Mesendoderm (in vitro differentiated cells): ENCODE results near the gene SPTBN4.
A peak's percentile ranks its signal among the peaks of the same experiment; 100 is the strongest.

Experiments
- DNase-seq: peaks from one replicate; pipeline ENCODE4 v3.0.0; 2013
- H2AK5ac ChIP-seq: 2 replicates; pipeline ENCODE4 v1.6.1; 2013; ENCODE audit warnings: low read length, inconsistent platforms
- H2BK120ac ChIP-seq: 2 replicates; pipeline ENCODE4 v1.6.1; 2013; ENCODE audit warnings: low read depth, mild to moderate bottlenecking, low read length, moderate library complexity, mixed read lengths
- H2BK15ac ChIP-seq: replicated peaks from 2 replicates; pipeline ENCODE4 v1.6.1; 2013; ENCODE audit warnings: low read depth, mild to moderate bottlenecking, moderate library complexity
- H2BK5ac ChIP-seq: 2 replicates; pipeline ENCODE4 v1.6.1; 2013; ENCODE audit warnings: low read length, inconsistent platforms
- H3K18ac ChIP-seq: 2 replicates; pipeline ENCODE4 v1.6.1; 2013; ENCODE audit warnings: mild to moderate bottlenecking, low read length, mixed read lengths
- H3K23ac ChIP-seq: one replicate; pipeline ENCODE4 v1.6.1; 2013; ENCODE audit warnings: low read length
- H3K27ac ChIP-seq: 2 replicates; pipeline ENCODE4 v1.5.1; 2013; ENCODE audit warnings: low read depth, mild to moderate bottlenecking, inconsistent platforms, low read length, moderate library complexity
- H3K27me3 ChIP-seq: 2 replicates; pipeline ENCODE4 v1.6.1; 2013; ENCODE audit warnings: low read length, control low read depth, mild to moderate bottlenecking, inconsistent platforms; ENCODE audit not compliant: insufficient read depth, poor library complexity
- H3K36me3 ChIP-seq: 2 replicates; pipeline ENCODE4 v1.6.1; 2013; ENCODE audit warnings: low read length, inconsistent platforms; ENCODE audit not compliant: control insufficient read depth, insufficient read depth
- H3K4ac ChIP-seq: one replicate; pipeline ENCODE4 v1.6.1; 2013; ENCODE audit warnings: low read depth, mild to moderate bottlenecking, low read length, moderate library complexity
- H3K4me1 ChIP-seq: 2 replicates; pipeline ENCODE4 v1.6.1; 2013; ENCODE audit warnings: low read depth, low read length, inconsistent platforms; ENCODE audit not compliant: control insufficient read depth
- H3K4me2 ChIP-seq: 2 replicates; pipeline ENCODE4 v1.6.1; 2013; ENCODE audit warnings: low read length
- H3K4me3 ChIP-seq: 2 replicates; pipeline ENCODE4 v1.5.1; 2013; ENCODE audit warnings: mild to moderate bottlenecking, low read length
- H3K56ac ChIP-seq: one replicate; pipeline ENCODE4 v1.6.1; 2013; ENCODE audit warnings: low read length
- H3K79me1 ChIP-seq: 2 replicates; pipeline ENCODE4 v1.6.1; 2013; ENCODE audit warnings: low read length, inconsistent platforms
- H3K79me2 ChIP-seq: 2 replicates; pipeline ENCODE4 v1.6.1; 2013; ENCODE audit warnings: mild to moderate bottlenecking, low read length; ENCODE audit not compliant: control insufficient read depth, insufficient read depth
- H3K9ac ChIP-seq: 2 replicates; pipeline ENCODE4 v1.6.1; 2013; ENCODE audit warnings: low read length, inconsistent platforms
- H4K5ac ChIP-seq: one replicate; pipeline ENCODE4 v1.6.1; 2013; ENCODE audit warnings: low read length
- H4K8ac ChIP-seq: one replicate; pipeline ENCODE4 v1.6.1; 2013; ENCODE audit warnings: low read depth, mild to moderate bottlenecking, control low read depth, low read length, moderate library complexity
- WGBS: extraction: QIAGEN DNeasy Blood & Tissue Kit; methylation state at CpG from one replicate; pipeline ENCODE4 v1.1.7; 2013; ENCODE audit warnings: low lambda C conversion rate, missing lambda C conversion rate; ENCODE audit not compliant: insufficient coverage; ENCODE audit errors: extremely low coverage; 5-methylcytosine and 5-hydroxymethylcytosine counted together

The SPTBN4 gene

GRCh38 chr19:40465025-40465556, 1.7 kb upstream of the SPTBN4 start:
- peak overlapping the region; percentile 76 for H3K4me3 ChIP-seq
- no peak overlapping the region for H2BK120ac ChIP-seq
- no peak overlapping the region for H2BK5ac ChIP-seq
- H3K27ac ChIP-seq = no peak overlapping the region
- peak overlapping the region; percentile 77 for H3K4me2 ChIP-seq
- no peaks in the 10 kb centered on the region for H3K36me3 ChIP-seq
- DNase-seq = no peak
- peaks cover 10% of the 10 kb centered on the region for H3K27me3 ChIP-seq
- no peaks in the 10 kb centered on the region for H3K79me1 ChIP-seq
- WGBS = no CpG with 5 or more reads among the region's 11 CpGs
- no peak overlapping the region for H2BK15ac ChIP-seq
- peak overlapping the region; percentile 86 for H3K9ac ChIP-seq
- H3K79me2 ChIP-seq = no peaks in the 10 kb centered on the region
- H3K18ac ChIP-seq = no peak overlapping the region
- H3K4ac ChIP-seq = peak overlapping the region; percentile 49
- peaks cover 5% of the 10 kb centered on the region for H3K4me1 ChIP-seq
- H3K23ac ChIP-seq = peak overlapping the region; percentile 24
- no peak overlapping the region for H4K5ac ChIP-seq
- peak overlapping the region; percentile 98 for H3K56ac ChIP-seq
- H4K8ac ChIP-seq = no peak overlapping the region
- peak overlapping the region; percentile 14 for H2AK5ac ChIP-seq

- H3K27ac ChIP-seq = no peak within 1 kb of the TSS
- peak; percentile 99 for DNase-seq
Measured at GRCh38 chr19:40465557-40466218, 1.1 kb upstream of the SPTBN4 start, which contains the start of gene BLVRB. Gene BLVRB (minus strand): TSS chr19:40465745. CDS start chr19:40465688, 57 bp downstream.

GRCh38 chr19:40466219-40466984, 399 bp upstream of the SPTBN4 start:
- H2BK5ac ChIP-seq = no peak overlapping the region
- peaks cover 10% of the 10 kb centered on the region for H3K27me3 ChIP-seq
- no peaks in the 10 kb centered on the region for H3K36me3 ChIP-seq
- DNase-seq = no peak
- no peak overlapping the region for H4K8ac ChIP-seq
- no peaks in the 10 kb centered on the region for H3K79me2 ChIP-seq
- H3K56ac ChIP-seq = peak overlapping the region; percentile 38
- no peak overlapping the region for H3K4me3 ChIP-seq
- H2AK5ac ChIP-seq = no peak overlapping the region
- H3K9ac ChIP-seq = no peak overlapping the region
- H3K4ac ChIP-seq = no peak overlapping the region
- H3K79me1 ChIP-seq = no peaks in the 10 kb centered on the region
- WGBS = no CpG with 5 or more reads among the region's 48 CpGs
- no peak overlapping the region for H3K18ac ChIP-seq
- H3K23ac ChIP-seq = no peak overlapping the region
- H3K4me1 ChIP-seq = peaks cover 5% of the 10 kb centered on the region
- no peak overlapping the region for H2BK120ac ChIP-seq
- no peak overlapping the region for H2BK15ac ChIP-seq
- H3K27ac ChIP-seq = no peak overlapping the region
- no peak overlapping the region for H4K5ac ChIP-seq
- peak overlapping the region; percentile 41 for H3K4me2 ChIP-seq

More at GRCh38 chr19:40465557-40466218, 1.1 kb upstream of the SPTBN4 start, which contains the start of gene BLVRB:
- Histone ChIP-seq H3K18ac (peak within 1 kb of the TSS; percentile 19), H3K4me1 (peaks cover 5% of the 10 kb centered on the region), H3K56ac (peak within 1 kb of the TSS; percentile 98), H2BK5ac (no peak within 1 kb of the TSS), H2AK5ac (peak within 1 kb of the TSS; percentile 14), H3K4me3 (peak within 1 kb of the TSS; percentile 76), H3K23ac (peak within 1 kb of the TSS; percentile 24), H3K9ac (peak within 1 kb of the TSS; percentile 86), H2BK120ac (no peak within 1 kb of the TSS), H3K36me3 (no peaks in the 10 kb centered on the region), H4K5ac (no peak within 1 kb of the TSS), H3K4me2 (peak within 1 kb of the TSS; percentile 77), H2BK15ac (no peak within 1 kb of the TSS), H3K27me3 (peaks cover 10% of the 10 kb centered on the region), H3K79me1 (no peaks in the 10 kb centered on the region), H3K79me2 (no peaks in the 10 kb centered on the region), H3K4ac (peak within 1 kb of the TSS; percentile 49), H4K8ac (no peak within 1 kb of the TSS)
- no CpG with 5 or more reads among the region's 54 CpGs for WGBS

- Histone ChIP-seq H3K4me2 (no peak overlapping the region), H3K27ac (no peak overlapping the region), H3K4me3 (no peak overlapping the region), H2BK5ac (no peak overlapping the region), H2BK120ac (no peak overlapping the region), H3K36me3 (no peaks in the 10 kb centered on the region), H2BK15ac (no peak overlapping the region), H2AK5ac (no peak overlapping the region), H3K23ac (no peak overlapping the region), H3K56ac (no peak overlapping the region), H4K8ac (no peak overlapping the region), H4K5ac (no peak overlapping the region), H3K79me1 (no peaks in the 10 kb centered on the region), H3K79me2 (no peaks in the 10 kb centered on the region), H3K4me1 (peaks cover 5% of the 10 kb centered on the region), H3K18ac (no peak overlapping the region), H3K4ac (no peak overlapping the region), H3K27me3 (peaks cover 10% of the 10 kb centered on the region), H3K9ac (no peak overlapping the region)
- DNase-seq = no peak
- WGBS = no CpG with 5 or more reads among the region's 6 CpGs
Measured at GRCh38 chr19:40469011-40469410, 2.2 kb downstream of the SPTBN4 start.

- no peak overlapping the region for H2BK5ac ChIP-seq
- H3K27ac ChIP-seq = no peak overlapping the region
- DNase-seq = no peak
- H3K79me1 ChIP-seq = no peaks in the 10 kb centered on the region
- no peak overlapping the region for H2BK120ac ChIP-seq
- peaks cover 10% of the 10 kb centered on the region for H3K27me3 ChIP-seq
- H2BK15ac ChIP-seq = no peak overlapping the region
- H3K9ac ChIP-seq = no peak overlapping the region
- H4K5ac ChIP-seq = no peak overlapping the region
- H3K4ac ChIP-seq = no peak overlapping the region
- H3K4me2 ChIP-seq = no peak overlapping the region
- no peak overlapping the region for H3K56ac ChIP-seq
- no peaks in the 10 kb centered on the region for H3K4me1 ChIP-seq
- H3K18ac ChIP-seq = no peak overlapping the region
- no peak overlapping the region for H2AK5ac ChIP-seq
- H3K23ac ChIP-seq = no peak overlapping the region
- H3K79me2 ChIP-seq = no peaks in the 10 kb centered on the region
- H3K4me3 ChIP-seq = no peak overlapping the region
- WGBS = no CpG with 5 or more reads among the region's 3 CpGs
- H3K36me3 ChIP-seq = no peaks in the 10 kb centered on the region
- no peak overlapping the region for H4K8ac ChIP-seq
Measured at GRCh38 chr19:40471111-40471510, 4.3 kb downstream of the SPTBN4 start.
